ENCODE measurements around the gene CDH8.

DNA sequence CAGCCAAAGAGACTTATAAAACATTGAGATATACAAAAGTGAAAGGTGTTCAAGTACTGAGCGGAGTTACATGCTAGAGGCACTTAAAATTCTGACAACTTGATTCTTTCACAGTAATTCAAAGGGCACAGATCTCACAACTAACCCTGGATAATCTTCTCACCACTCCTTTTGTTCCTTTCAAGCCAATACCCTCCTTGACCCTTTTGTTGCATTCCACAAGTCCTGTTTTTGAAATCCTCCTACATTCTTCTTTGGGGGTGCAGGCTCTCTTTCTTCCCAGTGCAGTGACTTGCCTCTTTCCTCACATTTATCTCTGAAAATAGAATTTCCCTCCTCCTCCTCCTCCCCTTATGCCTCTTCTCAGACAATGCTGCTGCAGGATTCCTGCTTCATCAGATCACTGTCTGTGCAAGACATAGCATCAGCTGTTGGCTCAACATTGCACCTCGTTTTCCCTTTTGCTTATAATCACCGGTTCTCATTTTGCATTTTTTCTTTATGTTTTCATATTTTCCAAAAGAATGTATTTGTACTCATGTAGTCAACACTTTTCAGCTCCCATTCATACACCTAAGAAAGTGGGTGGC is 199.3 kb downstream of the CDH8 start:
- no peak for TF ChIP-seq POLR2A (IDR thresholded peaks at IDR 0.05)
- TF ChIP-seq, protein P1, sequence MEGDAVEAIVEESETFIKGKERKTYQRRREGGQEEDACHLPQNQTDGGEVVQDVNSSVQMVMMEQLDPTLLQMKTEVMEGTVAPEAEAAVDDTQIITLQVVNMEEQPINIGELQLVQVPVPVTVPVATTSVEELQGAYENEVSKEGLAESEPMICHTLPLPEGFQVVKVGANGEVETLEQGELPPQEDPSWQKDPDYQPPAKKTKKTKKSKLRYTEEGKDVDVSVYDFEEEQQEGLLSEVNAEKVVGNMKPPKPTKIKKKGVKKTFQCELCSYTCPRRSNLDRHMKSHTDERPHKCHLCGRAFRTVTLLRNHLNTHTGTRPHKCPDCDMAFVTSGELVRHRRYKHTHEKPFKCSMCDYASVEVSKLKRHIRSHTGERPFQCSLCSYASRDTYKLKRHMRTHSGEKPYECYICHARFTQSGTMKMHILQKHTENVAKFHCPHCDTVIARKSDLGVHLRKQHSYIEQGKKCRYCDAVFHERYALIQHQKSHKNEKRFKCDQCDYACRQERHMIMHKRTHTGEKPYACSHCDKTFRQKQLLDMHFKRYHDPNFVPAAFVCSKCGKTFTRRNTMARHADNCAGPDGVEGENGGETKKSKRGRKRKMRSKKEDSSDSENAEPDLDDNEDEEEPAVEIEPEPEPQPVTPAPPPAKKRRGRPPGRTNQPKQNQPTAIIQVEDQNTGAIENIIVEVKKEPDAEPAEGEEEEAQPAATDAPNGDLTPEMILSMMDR (IDR thresholded peaks at IDR 0.05): no peak

Data from thyroid gland (tissue), 4 donors.